HepG2 (cell line): ENCODE measurements around the gene SEM1. TPM values are rescaled to one million over a fixed set of nuclear protein-coding genes. Genes with fewer than 3 reads are reported as not detected.

ENCODE experiments used
- ATAC-seq: fragments of 200-7000 bp; cut with Tn5 transposase; 3 replicates; pipeline ENCODE4 v1.9.1; 2020; ENCODE audit warnings: mild to moderate bottlenecking, moderate library complexity
- BruUV-seq: library from RNA; stranded (reverse); fragments of 400-500 nt; replicated peaks from 2 replicates; lab custom pipeline; 2021; lab: Mats Ljungman, UMichigan
- CTCF ChIA-PET: fragments of 300-600 bp; formaldehyde crosslinking; extraction: SDS; loops from one replicate; lab custom pipeline; 2021; ENCODE audit warnings: low total read pairs, inconsistent platforms, low intra/inter-chr PET ratio; lab: Yijun Ruan, JAX
- POLR2A ChIA-PET: fragments of 350-600 bp; sonication (Branson Sonifier 250); formaldehyde crosslinking; loops from one replicate; lab custom pipeline; 2020; ENCODE audit warnings: antibody characterized with exemption, inconsistent platforms; lab: Yijun Ruan, JAX
- DNase-seq: peaks from one replicate; pipeline ENCODE4 v3.0.0-alpha.2; 2015; ENCODE audit warnings: low spot score
- FAIRE-seq: peaks from 3 replicates; lab custom pipeline; 2011; peaks lifted over from hg19 to GRCh38; lab: Jason Lieb, UNC
- H2AFZ ChIP-seq: one replicate; pipeline ENCODE4 v1.6.1; 2011; ENCODE audit warnings: low read length, inconsistent platforms
- H3K27ac ChIP-seq: fragments of 300-600 bp; 3 replicates; pipeline ENCODE4 v1.8.0; 2011; ENCODE audit warnings: mixed run types, mild to moderate bottlenecking, mixed read lengths, low read length, inconsistent platforms; ENCODE audit not compliant: insufficient read depth; ENCODE audit errors: extremely low read length
- H3K27me3 ChIP-seq, 2 experiments: fragments of 200-600 bp in 1 of 2; 2 replicates in 1 of 2; 3 replicates in 1 of 2; pipeline versions ENCODE4 v1.6.0 to v1.8.0; 2011; ENCODE audit warnings: low read length in 2 of 2, mild to moderate bottlenecking in 2 of 2, moderate library complexity in 2 of 2, inconsistent platforms in 1 of 2; ENCODE audit not compliant: insufficient read depth in 2 of 2, control insufficient read depth in 1 of 2
- H3K36me3 ChIP-seq, 2 experiments: fragments of 200-600 bp in 1 of 2; replicated peaks in 1 of 2; 2 replicates in 1 of 2; 3 replicates in 1 of 2; pipeline versions ENCODE4 v1.5.1 to v1.8.0; 2011; ENCODE audit warnings: low read length in 2 of 2, inconsistent platforms in 1 of 2; ENCODE audit not compliant: insufficient read depth in 2 of 2, control insufficient read depth in 1 of 2
- H3K4me1 ChIP-seq: 2 replicates; pipeline ENCODE4 v1.5.1; 2012; ENCODE audit warnings: low read length, inconsistent platforms; ENCODE audit not compliant: insufficient read depth
- H3K4me2 ChIP-seq: 2 replicates; pipeline ENCODE4 v1.6.0; 2011; ENCODE audit warnings: low read depth, low read length, inconsistent platforms
- H3K4me3 ChIP-seq, 3 experiments: fragments of 200-600 bp in 1 of 3; sonication (generic), shearing (Covaris generic) in 1 of 3; replicated peaks in 1 of 3; 2 replicates each; pipeline ENCODE4 v1.5.1; 2011 to 2016; ENCODE audit warnings: low read length in 3 of 3, inconsistent platforms in 2 of 3, low read depth in 2 of 3, mild to moderate bottlenecking in 2 of 3, control low read depth in 1 of 3, mixed read lengths in 1 of 3; ENCODE audit not compliant: insufficient read depth in 1 of 3
- H3K79me2 ChIP-seq: one replicate; pipeline ENCODE4 v1.6.1; 2011; ENCODE audit warnings: low read length, inconsistent platforms; ENCODE audit not compliant: insufficient read depth
- H3K9ac ChIP-seq: 2 replicates; pipeline ENCODE4 v1.6.0; 2011; ENCODE audit warnings: mild to moderate bottlenecking, low read depth, low read length, inconsistent platforms; ENCODE audit not compliant: insufficient read depth
- H3K9me3 ChIP-seq: 2 replicates; pipeline ENCODE4 v1.5.1; 2012; ENCODE audit warnings: mild to moderate bottlenecking, low read length
- H4K20me1 ChIP-seq: 2 replicates; pipeline ENCODE4 v1.6.0; 2011; ENCODE audit warnings: inconsistent platforms, mild to moderate bottlenecking, low read length, moderate library complexity; ENCODE audit not compliant: insufficient read depth
- KLF15 ChIP-seq: sonication (generic); formaldehyde crosslinking; IDR thresholded peaks from 2 replicates; pipeline ENCODE4 v1.8.1; 2023; ENCODE audit warnings: borderline replicate concordance, mild to moderate bottlenecking, inconsistent platforms, missing genetic modification reagents, mixed read lengths
- TFDP1 ChIP-seq: IDR thresholded peaks from 2 replicates; pipeline ENCODE4 v1.6.1; 2016; ENCODE audit warnings: missing compliant biosample characterization, missing genetic modification reagents, borderline replicate concordance
- ZNF17 ChIP-seq: sonication (generic); formaldehyde crosslinking; IDR thresholded peaks from 2 replicates; pipeline ENCODE4 v1.5.0; 2020; ENCODE audit warnings: mild to moderate bottlenecking, missing genetic modification reagents
- ZNF251 ChIP-seq: sonication (generic); formaldehyde crosslinking; IDR thresholded peaks from 2 replicates; pipeline ENCODE4 v1.9.0; 2021; ENCODE audit warnings: mild to moderate bottlenecking, missing genetic modification reagents
- ZNF281 ChIP-seq: sonication (generic); formaldehyde crosslinking; IDR thresholded peaks from 2 replicates; pipeline ENCODE4 v1.4.0; 2020; ENCODE audit warnings: missing genetic modification reagents, borderline replicate concordance
- ZNF510 ChIP-seq: sonication (generic); formaldehyde crosslinking; IDR thresholded peaks from 2 replicates; pipeline ENCODE4 v1.4.0; 2020; ENCODE audit warnings: low read depth, mild to moderate bottlenecking, missing genetic modification reagents
- ZNF776 ChIP-seq: sonication (generic); formaldehyde crosslinking; IDR thresholded peaks from 2 replicates; pipeline ENCODE4 v1.4.0; 2020; ENCODE audit warnings: mild to moderate bottlenecking, missing genetic modification reagents
- ZSCAN9 ChIP-seq: IDR thresholded peaks from 2 replicates; pipeline ENCODE4 v1.6.1; 2016; ENCODE audit warnings: borderline replicate concordance
- WGBS: methylation state at CpG from one replicate; pipeline ENCODE4 v1.1.6; 2017; ENCODE audit warnings: low lambda C conversion rate; 5-methylcytosine and 5-hydroxymethylcytosine counted together
- in situ Hi-C: cut with HindIII; loops from 2 replicates; pipeline ENCODE4 v1.10.0; 2017; ENCODE audit warnings: low pct_unique_long_range_greater_than_20kb; ENCODE audit not compliant: extremely low pct_ligation_motif_present
- intact Hi-C: fragments of 100-400 bp; cut with micrococcal nuclease; formaldehyde crosslinking; loops from one replicate; pipeline ENCODE4 v1.10.0; 2022; ENCODE audit not compliant: unreplicated experiment
- polyA plus RNA-seq, 8 experiments: library from polyadenylated mRNA; depleted of rRNA in 3 of 8; stranded (reverse) in 7 of 8; unstranded in 1 of 8; fragments of >200 nt; fragmentation: Illumina TruSeq in 4 of 8; extraction: Trizol in 4 of 8; gene quantifications; 2 replicates each; pipeline versions ENCODE4 v1.2.1 to v1.2.3, GENCODE V29; 2011 to 2016; ENCODE audit warnings: low read depth in 4 of 8, missing spikeins in 1 of 8, mixed read lengths in 1 of 8; ENCODE audit not compliant: insufficient read depth in 1 of 8
- total RNA-seq, 5 experiments: library from RNA; depleted of rRNA; stranded (reverse); fragments of >200 nt; fragmentation: Illumina TruSeq; extraction: Trizol; gene quantifications; 2 replicates each; pipeline ENCODE4 v1.2.3, GENCODE V29; 2016; ENCODE audit warnings: low read depth in 1 of 5
- TF ChIP-seq, protein P1 (sequence below): sonication (generic); formaldehyde crosslinking; IDR thresholded peaks from 2 replicates; pipeline ENCODE4 v1.8.0; 2022; ENCODE audit warnings: missing genetic modification reagents, mild to moderate bottlenecking, inconsistent platforms, borderline replicate concordance

SEM1 gene
- total and polyA plus RNA-seq, 2 of the 13 experiments (the other 11 are each of a cell fraction or from before 2014, with no cell fraction given), result 40.7 to 174 TPM

DNA sequence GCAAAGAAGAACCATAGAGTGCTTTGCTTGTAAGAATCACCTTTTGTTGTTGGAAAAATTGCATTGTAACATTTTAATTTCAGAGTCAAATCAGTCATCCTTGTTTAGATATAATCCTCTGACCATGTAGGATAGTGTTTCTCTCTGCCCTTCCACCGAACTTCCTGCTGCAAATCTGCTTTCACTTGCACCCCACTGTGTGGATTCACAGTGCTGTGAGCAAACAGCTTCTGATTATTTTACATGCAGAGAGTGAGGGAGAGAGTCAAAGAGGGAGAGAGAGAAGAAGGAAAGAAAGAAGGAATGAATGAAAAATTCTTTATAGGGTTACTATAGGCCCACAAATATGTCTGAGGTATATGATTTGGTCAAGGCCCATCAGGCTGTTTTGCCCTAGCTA lies 30.0 kb upstream of the SEM1 start:
- Histone ChIP-seq H2AFZ (no peak overlapping the region), H3K27me3 (no peaks in the 10 kb centered on the region; a peak in 1 of 5 replicates), H3K4me3 (no peak overlapping the region), H3K27ac (no peak overlapping the region), H3K36me3 (no peaks in the 10 kb centered on the region)
- in situ Hi-C loops, result no loop called here
- FAIRE-seq (no peak), DNase-seq (no peak)
- TF ChIP-seq ZNF776, result no peak
- no peak for TF ChIP-seq ZNF510 (CRISPR knock-in tag)
- no peak for TF ChIP-seq ZSCAN9
- TF ChIP-seq TFDP1 (CRISPR knock-in tag), result no peak
- TF ChIP-seq KLF15, result no peak
- no peak for TF ChIP-seq ZNF281 (CRISPR knock-in tag)
- TF ChIP-seq, protein P1, sequence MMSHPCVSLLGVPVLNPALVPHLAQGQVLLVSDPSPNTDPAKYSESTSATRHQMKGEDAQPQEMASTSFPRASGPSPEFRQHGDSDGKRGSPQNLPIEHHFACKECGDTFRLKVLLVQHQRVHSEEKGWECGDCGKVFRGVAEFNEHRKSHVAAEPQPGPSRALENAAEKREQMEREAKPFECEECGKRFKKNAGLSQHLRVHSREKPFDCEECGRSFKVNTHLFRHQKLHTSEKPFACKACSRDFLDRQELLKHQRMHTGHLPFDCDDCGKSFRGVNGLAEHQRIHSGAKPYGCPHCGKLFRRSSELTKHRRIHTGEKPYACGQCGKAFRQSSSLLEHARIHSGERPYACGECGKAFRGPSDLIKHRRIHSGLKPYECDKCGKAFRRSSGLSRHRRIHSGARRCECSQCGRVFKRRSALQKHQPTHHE (CRISPR knock-in tag), result no peak
- TF ChIP-seq ZNF17 (CRISPR knock-in tag), result no peak
- no peak for TF ChIP-seq ZNF251 (CRISPR knock-in tag)
- TF ChIP-seq, all 625 proteins: peak for 0
- ATAC-seq, result no peak
- H3K9me3 ChIP-seq, result no peaks in the 10 kb centered on the region
- WGBS, result 0% methylated on average over 1 of the region's 1 CpG
- no peak overlapping the region for H3K4me2 ChIP-seq
- no peaks in the 10 kb centered on the region for H3K79me2 ChIP-seq
- intact Hi-C loops, result no loop called here
- H4K20me1 ChIP-seq, result no peaks in the 10 kb centered on the region
- no peaks in the 10 kb centered on the region for H3K4me1 ChIP-seq
- BruUV-seq, result no TSS peak
- ChIA-PET POLR2A (no interaction called here), CTCF (no interaction called here)
- H3K9ac ChIP-seq, result no peak overlapping the region
